ENCODE measurements around the gene ZRANB3.

Gene ZRANB3

DNA sequence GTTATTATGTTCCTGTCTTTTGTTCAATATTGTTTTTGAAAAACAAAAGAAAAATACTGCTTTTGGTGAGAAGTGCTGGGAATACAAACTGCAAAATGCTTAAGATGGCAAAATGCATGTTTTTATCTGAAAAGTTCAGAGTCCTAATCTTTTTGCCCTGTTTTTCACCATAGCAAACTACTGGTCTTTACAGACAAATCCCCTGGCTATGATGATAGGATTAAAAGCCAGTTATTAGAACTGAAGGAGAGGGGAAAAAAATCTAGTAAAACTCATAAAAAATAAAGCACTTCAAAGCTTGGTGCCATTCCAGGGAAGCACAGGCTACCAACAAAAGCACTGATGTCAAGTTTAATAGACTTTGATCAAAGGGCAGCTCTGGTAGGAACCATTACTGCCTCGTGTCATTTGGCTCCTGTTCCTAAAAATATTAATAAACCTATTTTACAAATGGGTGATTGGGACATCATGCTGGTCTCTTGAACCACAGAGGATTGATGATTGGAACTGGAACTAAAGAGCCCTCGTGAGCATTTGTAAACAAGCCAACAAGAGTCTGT lies 284.2 kb downstream of the ZRANB3 start:
- FAIRE-seq = no peak

GRCh38 chr2:135245071-135245470 lies 285.9 kb downstream of the ZRANB3 start:
- no peak for FAIRE-seq

- FAIRE-seq = no peak
Observed at GRCh38 chr2:135238651-135239050, 292.4 kb downstream of the ZRANB3 start.

DNA sequence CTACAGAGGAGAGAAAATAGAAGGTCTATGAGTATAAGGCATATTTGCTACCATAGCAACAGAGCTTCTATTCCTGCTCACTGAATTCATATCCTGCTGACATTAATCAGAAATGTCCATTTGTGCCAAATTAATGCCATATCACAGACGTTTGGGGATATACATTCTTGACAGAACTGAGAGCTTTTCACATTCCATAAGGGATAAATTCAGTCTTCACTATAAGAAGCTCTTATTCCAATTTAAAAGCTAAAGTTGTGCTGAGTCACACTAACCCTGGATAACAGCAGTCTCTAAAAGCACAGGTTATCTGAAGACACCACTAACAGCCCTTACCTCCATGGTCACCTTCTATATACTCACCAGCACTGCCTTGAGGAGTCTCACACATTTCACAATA lies 300.9 kb downstream of the ZRANB3 start:
- FAIRE-seq = peak; percentile 62

GRCh38 chr2:135227386-135227785 lies 303.6 kb downstream of the ZRANB3 start:
- FAIRE-seq = peak; percentile 84

DNA sequence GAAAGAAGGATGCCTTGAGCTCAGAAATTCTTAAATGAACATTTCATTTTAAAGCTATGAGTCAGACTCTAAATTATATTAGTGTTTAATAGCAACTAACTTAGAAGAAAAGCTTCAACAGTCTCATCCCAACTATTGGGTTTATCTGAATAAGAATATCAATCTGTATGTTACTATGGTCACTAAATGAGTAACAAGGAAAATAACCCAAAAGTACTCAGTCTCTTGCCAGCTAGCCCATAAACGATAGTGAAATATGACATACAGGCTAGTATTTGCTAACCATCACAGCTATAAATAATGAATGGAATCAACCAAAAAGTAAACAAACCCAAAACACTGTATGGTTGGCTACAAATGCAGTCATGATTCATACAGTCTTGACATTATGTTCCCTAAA lies 304.1 kb downstream of the ZRANB3 start:
- FAIRE-seq = no peak

- FAIRE-seq = no peak
Observed at GRCh38 chr2:135225781-135226180, 305.2 kb downstream of the ZRANB3 start.

- FAIRE-seq = no peak
Observed at GRCh38 chr2:135219226-135219625, 311.8 kb downstream of the ZRANB3 start.

- FAIRE-seq = no peak
Observed at GRCh38 chr2:135218426-135218825, 312.6 kb downstream of the ZRANB3 start.

DNA sequence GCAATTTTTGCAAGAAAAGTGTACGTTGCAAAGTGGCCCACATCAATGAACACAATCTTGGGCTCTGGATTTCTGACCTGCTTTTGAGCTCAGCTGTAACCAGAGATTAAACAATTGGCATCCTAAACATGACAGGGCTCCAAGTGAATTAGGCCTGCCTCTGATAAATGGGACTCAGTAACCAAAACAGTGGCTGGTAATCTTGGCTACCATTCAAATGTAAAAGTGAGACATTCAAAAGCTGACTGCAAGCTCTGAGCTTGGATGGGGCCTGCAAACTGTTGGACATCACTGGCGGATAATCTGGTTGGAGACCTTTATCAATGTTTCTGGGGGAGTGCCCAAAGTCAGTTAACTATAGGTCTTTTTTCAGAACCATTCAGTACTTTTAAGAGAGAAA lies 318.3 kb downstream of the ZRANB3 start:
- FAIRE-seq = no peak

DNA sequence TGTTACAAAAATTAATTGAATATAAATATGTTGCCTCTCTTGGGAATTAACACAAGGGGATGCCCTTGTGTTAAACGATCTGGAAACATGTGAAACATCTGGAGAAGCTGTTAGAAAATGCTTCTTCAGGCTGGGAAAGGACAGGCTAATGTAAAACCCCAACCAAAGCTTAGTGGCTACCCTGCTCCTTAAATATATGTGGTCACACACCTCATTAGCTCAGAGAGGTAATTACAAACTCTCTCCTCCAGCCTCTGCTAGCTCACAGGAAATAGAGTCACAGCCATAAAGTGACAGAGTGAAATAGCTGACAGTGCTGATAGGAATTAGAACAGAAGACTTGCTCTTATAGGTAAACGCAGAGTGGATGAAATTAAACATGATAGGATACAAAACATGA lies 323.0 kb downstream of the ZRANB3 start:
- peak; percentile 21 for FAIRE-seq

GRCh38 chr2:135203944-135204343 lies 327.1 kb downstream of the ZRANB3 start:
- FAIRE-seq = no peak

- peak; percentile 47 for FAIRE-seq
Observed at GRCh38 chr2:135202751-135203150, 328.3 kb downstream of the ZRANB3 start.

DNA sequence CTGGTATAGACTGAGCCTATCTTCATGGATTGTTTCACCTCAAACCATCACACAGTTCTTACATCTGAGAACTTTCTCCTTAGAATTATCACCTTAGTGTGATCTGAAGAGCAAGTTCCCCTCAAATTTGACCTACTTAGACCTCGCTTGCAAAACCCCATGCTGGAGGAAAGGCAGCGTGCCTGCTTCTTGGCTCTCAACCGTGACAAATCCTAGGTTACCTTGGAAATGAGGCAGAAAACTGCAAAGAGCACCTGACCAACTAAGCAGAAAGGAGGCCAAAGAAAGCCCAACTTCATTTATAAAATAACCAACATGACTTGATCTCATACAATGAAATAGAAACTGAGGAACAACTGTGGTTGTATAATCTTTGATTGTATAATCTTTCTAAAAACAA lies 332.5 kb downstream of the ZRANB3 start:
- no peak for FAIRE-seq

GRCh38 chr2:135190799-135191198 lies 340.2 kb downstream of the ZRANB3 start:
- no peak for FAIRE-seq

DNA sequence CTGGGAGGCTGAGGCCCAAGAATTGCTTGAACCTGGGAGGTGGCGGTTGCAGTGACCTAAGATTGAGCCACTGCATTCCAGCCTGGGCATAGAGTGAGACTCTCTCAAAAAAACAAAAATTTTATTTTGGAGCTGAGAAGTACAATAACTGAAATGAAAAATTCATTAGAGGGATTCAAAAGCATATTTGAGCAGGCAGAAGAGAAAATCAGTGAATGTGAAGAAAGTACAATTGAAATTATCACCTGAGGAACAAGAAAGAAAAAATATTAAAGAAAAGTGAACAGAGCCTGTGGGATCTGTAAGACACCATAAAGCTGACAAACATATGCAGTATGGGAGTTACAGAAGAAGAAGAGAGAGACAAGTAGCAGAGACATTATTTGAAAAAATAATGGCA lies 341.9 kb downstream of the ZRANB3 start:
- no peak for FAIRE-seq

DNA sequence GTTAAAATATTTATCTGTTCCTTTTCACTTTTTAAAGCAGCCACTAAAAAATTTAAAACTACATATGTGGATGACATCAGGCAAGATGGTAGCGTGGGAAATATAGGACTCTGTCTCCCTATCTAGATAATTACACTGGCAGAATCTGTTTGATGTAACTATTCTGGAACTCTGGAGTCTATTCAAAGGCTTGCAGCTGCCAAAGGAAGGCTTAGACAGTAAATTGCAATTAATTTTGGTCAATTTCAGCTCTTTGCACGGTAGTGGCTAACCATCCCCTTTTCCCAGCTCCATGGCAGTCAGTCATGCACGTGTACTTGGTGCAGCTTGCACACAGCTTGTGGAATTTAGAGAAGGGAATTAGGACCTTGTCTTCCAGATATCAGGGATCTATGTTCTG lies 343.7 kb downstream of the ZRANB3 start:
- no peak for FAIRE-seq

- no peak for FAIRE-seq
Observed at GRCh38 chr2:135186054-135186453, 345.0 kb downstream of the ZRANB3 start.

- no peak for FAIRE-seq
Observed at GRCh38 chr2:135183822-135184221, 347.2 kb downstream of the ZRANB3 start.

DNA sequence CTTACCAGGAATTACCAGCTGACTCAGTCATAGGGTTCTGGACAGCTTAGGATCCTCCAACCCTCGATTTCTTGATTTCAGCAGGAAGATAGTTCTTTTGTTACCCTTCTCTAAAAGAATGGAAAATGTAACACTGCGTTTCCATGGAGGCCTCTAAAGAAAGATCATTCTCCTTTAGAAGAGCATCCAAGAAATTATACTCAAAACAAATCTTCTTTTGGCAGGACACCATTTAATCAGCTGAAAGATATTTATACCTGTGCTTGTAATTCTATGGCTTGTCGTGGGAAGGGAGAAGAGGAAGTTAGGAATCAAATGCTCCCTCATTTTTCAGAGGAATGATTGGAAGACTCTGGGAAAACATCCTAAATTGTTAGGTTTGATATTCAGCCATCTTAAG lies 348.4 kb downstream of the ZRANB3 start:
- FAIRE-seq = no peak

GRCh38 chr2:135182190-135182589 lies 348.8 kb downstream of the ZRANB3 start:
- FAIRE-seq = no peak

- FAIRE-seq = no peak
Observed at GRCh38 chr2:135179689-135180088, 351.3 kb downstream of the ZRANB3 start.

DNA sequence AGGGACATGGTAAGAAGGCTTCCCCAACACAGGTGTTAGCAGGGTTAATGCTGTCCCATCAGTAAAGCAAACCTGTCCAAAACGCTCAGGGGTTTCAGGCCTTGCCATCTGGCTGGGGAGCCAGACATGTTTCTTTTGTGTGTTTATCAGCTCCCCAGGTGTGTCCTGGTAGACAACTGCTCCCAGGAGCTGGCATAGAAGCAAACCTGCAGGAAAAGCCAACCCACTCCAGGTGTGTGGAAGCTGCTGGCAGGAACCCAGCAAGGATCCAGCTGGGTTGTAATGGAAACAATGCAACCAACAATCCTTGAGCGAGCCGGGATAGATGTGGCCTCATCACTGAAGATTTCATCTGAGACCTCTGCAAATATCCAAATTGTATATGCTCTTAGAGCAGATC lies 355.8 kb downstream of the ZRANB3 start:
- FAIRE-seq = no peak

GRCh38 chr2:135174810-135175093 lies 356.3 kb downstream of the ZRANB3 start:
- no peak for FAIRE-seq

- no peak for FAIRE-seq
Observed at GRCh38 chr2:135174049-135174809, 356.8 kb downstream of the ZRANB3 start.
